A673 (cell line): Measurements from ENCODE around the gene TBC1D22A. TPM values are rescaled to one million over a fixed set of nuclear protein-coding genes. Genes with fewer than 3 reads are reported as not detected.

Source experiments
- BruUV-seq: library from RNA; stranded (reverse); fragments of 400-500 nt; replicated peaks from 2 replicates; lab custom pipeline; 2021; lab: Mats Ljungman, UMichigan
- CTCF ChIA-PET: fragments of 300-600 bp; sonication (Branson Sonifier 250); formaldehyde crosslinking; loops from one replicate; lab custom pipeline; 2022; ENCODE audit warnings: antibody characterized with exemption; lab: Charles Lee
- POLR2A ChIA-PET: fragments of 300-600 bp; sonication (Branson Sonifier 250); formaldehyde crosslinking; loops from one replicate; lab custom pipeline; 2022; ENCODE audit warnings: antibody characterized with exemption; ENCODE audit not compliant: low non-redundant PET; lab: Charles Lee
- DNase-seq: peaks from one replicate; pipeline ENCODE4 v3.0.0-alpha.2; 2015; ENCODE audit warnings: low spot score
- H3K27ac ChIP-seq: fragments of 200-600 bp; sonication (generic); 2 replicates; pipeline ENCODE4 v1.5.1; 2016; ENCODE audit warnings: mixed run types, low read depth, mild to moderate bottlenecking, mixed read lengths, antibody characterized with exemption, low read length; ENCODE audit not compliant: poor library complexity, severe bottlenecking
- H3K27me3 ChIP-seq: fragments of 200-600 bp; sonication (generic); replicated peaks from 2 replicates; pipeline ENCODE4 v1.6.1; 2017; ENCODE audit warnings: mixed run types, low read depth, mild to moderate bottlenecking, mixed read lengths, antibody characterized with exemption, low read length; ENCODE audit not compliant: insufficient read depth, poor library complexity
- H3K36me3 ChIP-seq: fragments of 200-600 bp; sonication (generic); 2 replicates; pipeline ENCODE4 v1.6.1; 2016; ENCODE audit warnings: mixed run types, mild to moderate bottlenecking, mixed read lengths, antibody characterized with exemption, low read length; ENCODE audit not compliant: insufficient read depth, poor library complexity, severe bottlenecking
- H3K4me1 ChIP-seq: fragments of 200-600 bp; sonication (generic); 2 replicates; pipeline ENCODE4 v1.6.1; 2017; ENCODE audit warnings: mixed run types, mild to moderate bottlenecking, mixed read lengths, antibody characterized with exemption, low read length; ENCODE audit not compliant: insufficient read depth, poor library complexity, severe bottlenecking
- H3K4me3 ChIP-seq: fragments of 200-600 bp; sonication (generic); 2 replicates; pipeline ENCODE4 v1.5.1; 2016; ENCODE audit warnings: low read depth, mixed run types, mild to moderate bottlenecking, mixed read lengths, low read length; ENCODE audit not compliant: poor library complexity, severe bottlenecking
- H3K9me3 ChIP-seq: fragments of 200-600 bp; sonication (generic); 2 replicates; pipeline ENCODE4 v1.6.1; 2016; ENCODE audit warnings: mixed run types, low read depth, mild to moderate bottlenecking, mixed read lengths, antibody characterized with exemption, low read length; ENCODE audit not compliant: poor library complexity, severe bottlenecking
- EZH2 ChIP-seq: fragments of 200-600 bp; sonication (generic); IDR thresholded peaks from 2 replicates; pipeline ENCODE4 v1.6.1; 2017; ENCODE audit warnings: borderline replicate concordance, low read depth, mild to moderate bottlenecking, mixed read lengths, antibody characterized with exemption, low read length; ENCODE audit not compliant: poor library complexity, severe bottlenecking
- intact Hi-C: fragments of 100-400 bp; cut with micrococcal nuclease; formaldehyde crosslinking; loops from one replicate; pipeline ENCODE4 v1.10.0; 2022; ENCODE audit not compliant: unreplicated experiment
- total RNA-seq: library from RNA; stranded (reverse); gene quantifications from 2 replicates; pipeline ENCODE4 v1.2.3, GENCODE V29; 2021
- TF ChIP-seq, protein P1 (sequence below): fragments of 300-800, 200-600 bp; sonication (generic); conservative IDR thresholded peaks from 2 replicates; pipeline ENCODE4 v1.5.1; 2017; ENCODE audit warnings: low read depth, mild to moderate bottlenecking, antibody characterized with exemption, low read length, moderate library complexity, mixed read lengths

Gene TBC1D22A
- total RNA-seq, 1 experiment from 2014 or later: 22.5 TPM

DNA sequence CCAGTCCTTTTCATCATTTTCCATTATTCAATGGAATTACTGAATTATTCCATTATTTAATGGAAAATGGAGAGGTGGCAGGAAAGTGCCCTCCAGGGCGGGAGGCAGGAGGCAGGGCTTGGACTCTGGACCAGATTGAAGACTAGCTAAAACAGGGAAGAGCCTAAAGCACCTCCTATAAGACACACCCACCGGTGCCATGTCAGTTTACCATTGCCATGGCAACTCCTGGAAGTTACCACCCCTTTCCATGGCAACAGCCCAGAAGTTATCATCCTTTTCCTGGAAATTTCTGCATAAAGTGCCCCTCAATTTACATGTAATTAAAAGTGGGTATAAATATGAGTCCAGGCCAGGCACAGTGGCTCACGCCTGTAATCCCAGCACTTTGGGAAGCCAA, 443.7 kb downstream of the TBC1D22A start:
- H3K36me3 ChIP-seq: no peaks in the 10 kb centered on the region
- H3K27me3 ChIP-seq: no peaks in the 10 kb centered on the region
- no peaks in the 10 kb centered on the region for H3K9me3 ChIP-seq
- no peak overlapping the region for H3K4me3 ChIP-seq
- BruUV-seq: no TSS peak
- no peaks in the 10 kb centered on the region for H3K4me1 ChIP-seq
- ChIA-PET POLR2A (no interaction called here), CTCF (no interaction called here)
- H3K27ac ChIP-seq: no peak overlapping the region
- intact Hi-C loops: no loop called here
- no peak for DNase-seq
- TF ChIP-seq EZH2: no peak
- TF ChIP-seq, protein P1, sequence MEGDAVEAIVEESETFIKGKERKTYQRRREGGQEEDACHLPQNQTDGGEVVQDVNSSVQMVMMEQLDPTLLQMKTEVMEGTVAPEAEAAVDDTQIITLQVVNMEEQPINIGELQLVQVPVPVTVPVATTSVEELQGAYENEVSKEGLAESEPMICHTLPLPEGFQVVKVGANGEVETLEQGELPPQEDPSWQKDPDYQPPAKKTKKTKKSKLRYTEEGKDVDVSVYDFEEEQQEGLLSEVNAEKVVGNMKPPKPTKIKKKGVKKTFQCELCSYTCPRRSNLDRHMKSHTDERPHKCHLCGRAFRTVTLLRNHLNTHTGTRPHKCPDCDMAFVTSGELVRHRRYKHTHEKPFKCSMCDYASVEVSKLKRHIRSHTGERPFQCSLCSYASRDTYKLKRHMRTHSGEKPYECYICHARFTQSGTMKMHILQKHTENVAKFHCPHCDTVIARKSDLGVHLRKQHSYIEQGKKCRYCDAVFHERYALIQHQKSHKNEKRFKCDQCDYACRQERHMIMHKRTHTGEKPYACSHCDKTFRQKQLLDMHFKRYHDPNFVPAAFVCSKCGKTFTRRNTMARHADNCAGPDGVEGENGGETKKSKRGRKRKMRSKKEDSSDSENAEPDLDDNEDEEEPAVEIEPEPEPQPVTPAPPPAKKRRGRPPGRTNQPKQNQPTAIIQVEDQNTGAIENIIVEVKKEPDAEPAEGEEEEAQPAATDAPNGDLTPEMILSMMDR: no peak

DNA sequence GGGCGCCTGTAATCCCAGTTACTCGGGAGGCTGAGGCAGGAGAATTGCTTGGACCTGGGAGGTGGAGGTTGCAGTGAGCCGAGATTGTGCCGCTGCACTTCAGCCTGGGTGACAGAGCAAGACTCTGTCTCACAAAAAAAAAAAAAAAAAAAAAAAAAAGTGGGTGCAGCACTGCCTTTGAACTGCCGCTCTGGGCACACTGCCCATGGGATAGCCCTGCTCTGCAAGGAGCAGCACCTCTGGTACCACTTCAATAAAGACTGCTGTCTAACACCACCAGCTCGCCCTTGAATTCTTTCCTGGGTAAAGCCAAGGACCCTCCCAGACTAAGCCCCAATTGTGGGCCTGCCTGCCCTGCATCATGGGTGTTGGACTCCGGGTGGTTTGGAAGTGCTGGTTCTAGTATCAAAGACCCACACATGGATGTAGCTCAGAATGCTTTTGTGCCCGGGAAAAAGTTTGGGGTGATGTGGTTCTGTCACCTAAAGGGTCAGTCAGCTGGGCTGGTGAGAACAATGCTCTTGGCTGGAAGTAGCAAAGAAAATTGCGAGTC, 444.3 kb downstream of the TBC1D22A start:
- Histone ChIP-seq H3K4me3 (no peak overlapping the region), H3K36me3 (no peaks in the 10 kb centered on the region), H3K4me1 (no peaks in the 10 kb centered on the region), H3K9me3 (no peaks in the 10 kb centered on the region), H3K27me3 (no peaks in the 10 kb centered on the region), H3K27ac (no peak overlapping the region)
- intact Hi-C loops: no loop called here
- DNase-seq: no peak
- ChIA-PET CTCF (no interaction called here), POLR2A (no interaction called here)
- TF ChIP-seq, protein P1: no peak
- no peak for TF ChIP-seq EZH2
- BruUV-seq: no TSS peak

DNA sequence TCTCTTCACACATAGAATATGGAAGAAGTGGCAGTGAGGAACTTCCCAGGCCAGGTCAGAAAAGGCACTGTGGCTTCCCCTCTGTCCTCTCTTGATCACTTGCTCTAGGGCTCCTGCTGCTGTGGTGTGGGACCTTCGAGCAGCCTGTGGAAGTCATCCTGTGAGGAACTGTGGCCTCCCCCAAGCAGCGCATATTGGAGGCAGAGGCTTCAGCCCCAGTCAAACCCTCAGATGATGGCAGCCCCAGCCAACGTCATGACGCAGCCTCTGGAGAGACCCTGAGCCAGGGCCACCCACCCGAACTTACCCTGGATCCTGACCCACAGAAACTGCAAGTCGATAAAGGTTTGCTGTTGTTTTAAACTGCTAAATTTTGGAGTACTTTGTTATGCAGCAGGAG, 444.9 kb downstream of the TBC1D22A start:
- no TSS peak for BruUV-seq
- H3K36me3 ChIP-seq: no peaks in the 10 kb centered on the region
- intact Hi-C loops: no loop called here
- no peak overlapping the region for H3K27ac ChIP-seq
- ChIA-PET CTCF (no interaction called here), POLR2A (no interaction called here)
- DNase-seq: no peak
- no peaks in the 10 kb centered on the region for H3K4me1 ChIP-seq
- TF ChIP-seq EZH2: no peak
- TF ChIP-seq, protein P1: no peak
- H3K4me3 ChIP-seq: no peak overlapping the region
- no peaks in the 10 kb centered on the region for H3K27me3 ChIP-seq
- H3K9me3 ChIP-seq: no peaks in the 10 kb centered on the region
